ENCODE measurements around the gene NDUFAF4.

DNA sequence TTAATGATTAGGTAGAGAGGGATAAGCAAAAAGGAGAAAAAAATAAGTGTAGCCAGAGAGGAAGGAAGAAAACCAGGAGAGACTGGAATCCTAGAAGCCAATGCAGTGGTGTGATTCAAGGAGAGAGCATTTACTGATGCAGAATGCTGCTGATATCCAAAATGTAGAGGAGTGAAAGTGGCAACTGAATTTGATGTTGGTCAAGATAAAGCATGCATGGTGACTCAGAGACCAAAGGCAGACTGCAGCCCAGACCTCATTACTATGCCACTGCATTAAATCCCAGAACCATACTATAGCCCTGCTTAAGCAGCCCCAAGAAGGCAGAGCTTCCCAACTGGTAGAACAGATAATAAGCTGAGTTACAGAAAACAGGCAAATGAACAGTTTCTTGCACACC lies 42.6 kb upstream of the NDUFAF4 start:
- TF ChIP-seq, protein P1, sequence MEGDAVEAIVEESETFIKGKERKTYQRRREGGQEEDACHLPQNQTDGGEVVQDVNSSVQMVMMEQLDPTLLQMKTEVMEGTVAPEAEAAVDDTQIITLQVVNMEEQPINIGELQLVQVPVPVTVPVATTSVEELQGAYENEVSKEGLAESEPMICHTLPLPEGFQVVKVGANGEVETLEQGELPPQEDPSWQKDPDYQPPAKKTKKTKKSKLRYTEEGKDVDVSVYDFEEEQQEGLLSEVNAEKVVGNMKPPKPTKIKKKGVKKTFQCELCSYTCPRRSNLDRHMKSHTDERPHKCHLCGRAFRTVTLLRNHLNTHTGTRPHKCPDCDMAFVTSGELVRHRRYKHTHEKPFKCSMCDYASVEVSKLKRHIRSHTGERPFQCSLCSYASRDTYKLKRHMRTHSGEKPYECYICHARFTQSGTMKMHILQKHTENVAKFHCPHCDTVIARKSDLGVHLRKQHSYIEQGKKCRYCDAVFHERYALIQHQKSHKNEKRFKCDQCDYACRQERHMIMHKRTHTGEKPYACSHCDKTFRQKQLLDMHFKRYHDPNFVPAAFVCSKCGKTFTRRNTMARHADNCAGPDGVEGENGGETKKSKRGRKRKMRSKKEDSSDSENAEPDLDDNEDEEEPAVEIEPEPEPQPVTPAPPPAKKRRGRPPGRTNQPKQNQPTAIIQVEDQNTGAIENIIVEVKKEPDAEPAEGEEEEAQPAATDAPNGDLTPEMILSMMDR (IDR thresholded peaks at IDR 0.05) = no peak
- TF ChIP-seq POLR2A (IDR thresholded peaks at IDR 0.05) = no peak
- no peak for TF ChIP-seq POLR2AphosphoS5 (IDR thresholded peaks at IDR 0.05)

All from breast epithelium (tissue), 3 donors.